Stimulated activated naive CD8-positive, alpha-beta T cell treated with anti-CD3 and anti-CD28 coated beads, Interleukin-15, amount 100 ng/mL, for 72 hours (primary cell): ENCODE results near the gene NWD2.

Experiments
- ATAC-seq: fragments of 150-1000 bp; cut with Tn5 transposase; 2 replicates; pipeline ENCODE4 v1.10.0; 2021; ENCODE audit warnings: mild to moderate bottlenecking, moderate library complexity
- DNase-seq, 2 donors: peaks; one replicate each; pipeline ENCODE4 v3.0.0; 2021 to 2022
- H3K27ac Mint-ChIP-seq, 2 donors: one replicate each; pipeline ENCODE4 v1.8.0; 2022; ENCODE audit warnings: mild to moderate bottlenecking in 2 of 2, mixed read lengths in 2 of 2, moderate library complexity in 2 of 2
- H3K27me3 Mint-ChIP-seq: one replicate; pipeline ENCODE4 v1.8.0; 2022; ENCODE audit warnings: mixed read lengths
- H3K4me1 Mint-ChIP-seq: one replicate; pipeline ENCODE4 v1.8.0; 2022; ENCODE audit warnings: mild to moderate bottlenecking, mixed read lengths
- H3K4me3 Mint-ChIP-seq, 2 donors: one replicate each; pipeline ENCODE4 v1.8.0; 2022; ENCODE audit warnings: mild to moderate bottlenecking in 2 of 2, mixed read lengths in 2 of 2, moderate library complexity in 1 of 2
- H3K9me3 Mint-ChIP-seq, 2 donors: one replicate each; pipeline ENCODE4 v1.8.0; 2022; ENCODE audit warnings: mixed read lengths in 2 of 2

NWD2 gene

GRCh38 chr4:37453281-37453998, 208.9 kb downstream of the NWD2 start:
- no peaks in the 10 kb centered on the region for H3K9me3 Mint-ChIP-seq

GRCh38 chr4:37453999-37454800, 209.7 kb downstream of the NWD2 start:
- H3K27ac Mint-ChIP-seq = no peak overlapping the region
- H3K4me3 Mint-ChIP-seq = peak overlapping the region; percentile 37 to 65
- peaks cover 55% of the 10 kb centered on the region for H3K27me3 Mint-ChIP-seq
- H3K4me1 Mint-ChIP-seq = peaks cover 7% of the 10 kb centered on the region
- no peaks in the 10 kb centered on the region for H3K9me3 Mint-ChIP-seq
- no peak for DNase-seq
- no peak for ATAC-seq

More at GRCh38 chr4:37453281-37453998, 208.9 kb downstream of the NWD2 start:
- DNase-seq = peak; percentile 46
- H3K4me1 Mint-ChIP-seq = peaks cover 7% of the 10 kb centered on the region
- peak; percentile 90 for ATAC-seq
- no peak overlapping the region for H3K27ac Mint-ChIP-seq
- peak overlapping the region; percentile 75 to 76 for H3K4me3 Mint-ChIP-seq
- H3K27me3 Mint-ChIP-seq = peaks cover 55% of the 10 kb centered on the region

- Mint-ChIP-seq H3K9me3 (no peaks in the 10 kb centered on the region), H3K4me1 (peaks cover 7% of the 10 kb centered on the region), H3K27me3 (peaks cover 43% of the 10 kb centered on the region), H3K4me3 (no peak overlapping the region), H3K27ac (no peak overlapping the region)
- DNase-seq (no peak), ATAC-seq (no peak)
Observed at GRCh38 chr4:37455301-37456131, 211.0 kb downstream of the NWD2 start.

GRCh38 chr4:37461801-37462200, 217.3 kb downstream of the NWD2 start:
- DNase-seq (no peak), ATAC-seq (no peak)
- no peaks in the 10 kb centered on the region for H3K9me3 Mint-ChIP-seq
- H3K4me1 Mint-ChIP-seq = no peaks in the 10 kb centered on the region
- H3K27me3 Mint-ChIP-seq = peaks cover 15% of the 10 kb centered on the region
- H3K4me3 Mint-ChIP-seq = no peak overlapping the region
- H3K27ac Mint-ChIP-seq = no peak overlapping the region

GRCh38 chr4:37463033-37463856, 218.7 kb downstream of the NWD2 start:
- no peak for DNase-seq
- no peak overlapping the region for H3K27ac Mint-ChIP-seq
- H3K9me3 Mint-ChIP-seq = no peaks in the 10 kb centered on the region
- H3K4me3 Mint-ChIP-seq = no peak overlapping the region
- peaks cover 14% of the 10 kb centered on the region for H3K27me3 Mint-ChIP-seq
- ATAC-seq = no peak
- no peaks in the 10 kb centered on the region for H3K4me1 Mint-ChIP-seq

- Mint-ChIP-seq H3K27ac (peak overlapping the region in 1 of 2 donors; percentile 35), H3K4me1 (no peaks in the 10 kb centered on the region), H3K27me3 (peaks cover 14% of the 10 kb centered on the region), H3K4me3 (no peak overlapping the region), H3K9me3 (no peaks in the 10 kb centered on the region)
- no peak for ATAC-seq
- no peak for DNase-seq
Observed at GRCh38 chr4:37464373-37465128, 220.0 kb downstream of the NWD2 start.

- no peak for ATAC-seq
- no peaks in the 10 kb centered on the region for H3K4me1 Mint-ChIP-seq
Observed at GRCh38 chr4:37465296-37465695, 220.8 kb downstream of the NWD2 start.

GRCh38 chr4:37465845-37466244, 221.3 kb downstream of the NWD2 start:
- no peak overlapping the region for H3K27ac Mint-ChIP-seq
- H3K27me3 Mint-ChIP-seq = peaks cover 11% of the 10 kb centered on the region

More at GRCh38 chr4:37465296-37465695, 220.8 kb downstream of the NWD2 start:
- Mint-ChIP-seq H3K27ac (no peak overlapping the region), H3K4me3 (no peak overlapping the region), H3K9me3 (no peaks in the 10 kb centered on the region), H3K27me3 (peaks cover 14% of the 10 kb centered on the region)
- DNase-seq = no peak

GRCh38 chr4:37467223-37467622, 222.7 kb downstream of the NWD2 start:
- H3K27me3 Mint-ChIP-seq = peaks cover 5% of the 10 kb centered on the region

More at GRCh38 chr4:37465845-37466244, 221.3 kb downstream of the NWD2 start:
- no peaks in the 10 kb centered on the region for H3K9me3 Mint-ChIP-seq
- H3K4me3 Mint-ChIP-seq = no peak overlapping the region
- H3K4me1 Mint-ChIP-seq = no peaks in the 10 kb centered on the region
- no peak for DNase-seq
- ATAC-seq = no peak

GRCh38 chr4:37467824-37468223, 223.3 kb downstream of the NWD2 start:
- ATAC-seq (no peak), DNase-seq (no peak)
- Mint-ChIP-seq H3K27ac (no peak overlapping the region), H3K4me1 (no peaks in the 10 kb centered on the region), H3K27me3 (peaks cover 11% of the 10 kb centered on the region), H3K9me3 (no peaks in the 10 kb centered on the region), H3K4me3 (no peak overlapping the region)

More at GRCh38 chr4:37467223-37467622, 222.7 kb downstream of the NWD2 start:
- ATAC-seq (no peak), DNase-seq (no peak)
- Mint-ChIP-seq H3K27ac (no peak overlapping the region), H3K4me3 (no peak overlapping the region), H3K9me3 (no peaks in the 10 kb centered on the region), H3K4me1 (no peaks in the 10 kb centered on the region)

GRCh38 chr4:37469286-37469685, 224.7 kb downstream of the NWD2 start:
- H3K27me3 Mint-ChIP-seq = peaks cover 24% of the 10 kb centered on the region
- no peaks in the 10 kb centered on the region for H3K4me1 Mint-ChIP-seq
- no peak for DNase-seq
- no peak for ATAC-seq
- H3K9me3 Mint-ChIP-seq = no peaks in the 10 kb centered on the region
- no peak overlapping the region for H3K4me3 Mint-ChIP-seq
- no peak overlapping the region for H3K27ac Mint-ChIP-seq

- DNase-seq = no peak
- Mint-ChIP-seq H3K27ac (no peak overlapping the region), H3K9me3 (no peaks in the 10 kb centered on the region), H3K4me1 (no peaks in the 10 kb centered on the region), H3K4me3 (no peak overlapping the region), H3K27me3 (peaks cover 25% of the 10 kb centered on the region)
- ATAC-seq = no peak
Observed at GRCh38 chr4:37470245-37470644, 225.7 kb downstream of the NWD2 start.

GRCh38 chr4:37471093-37471492, 226.6 kb downstream of the NWD2 start:
- ATAC-seq = no peak
- Mint-ChIP-seq H3K9me3 (no peaks in the 10 kb centered on the region), H3K27me3 (peaks cover 27% of the 10 kb centered on the region), H3K4me1 (no peaks in the 10 kb centered on the region), H3K27ac (no peak overlapping the region), H3K4me3 (no peak overlapping the region)
- no peak for DNase-seq

GRCh38 chr4:37471971-37472370, 227.4 kb downstream of the NWD2 start:
- H3K4me3 Mint-ChIP-seq = no peak overlapping the region
- ATAC-seq (no peak), DNase-seq (no peak)
- peaks cover 34% of the 10 kb centered on the region for H3K27me3 Mint-ChIP-seq
- H3K27ac Mint-ChIP-seq = no peak overlapping the region
- H3K4me1 Mint-ChIP-seq = no peaks in the 10 kb centered on the region
- H3K9me3 Mint-ChIP-seq = no peaks in the 10 kb centered on the region
